HepG2 (cell line): ENCODE results near the gene PEAK3. TPM values are rescaled to one million over a fixed set of nuclear protein-coding genes. Genes with fewer than 3 reads are reported as not detected.

ENCODE experiments used
- E2F1 ChIP-seq: sonication (generic); formaldehyde crosslinking; IDR thresholded peaks from 2 replicates; pipeline ENCODE4 v1.5.0; 2020; ENCODE audit warnings: missing genetic modification reagents
- GTF2F1 ChIP-seq: fragments of 150-350 bp; IDR thresholded peaks from 2 replicates; pipeline ENCODE4 v1.6.1; 2014; ENCODE audit warnings: low read length
- HNRNPL ChIP-seq: fragments of 200-400 bp; formaldehyde crosslinking; IDR thresholded peaks from 2 replicates; pipeline ENCODE4 v1.6.1; 2017; ENCODE audit warnings: mild to moderate bottlenecking, low read depth, low read length
- NR1H2 ChIP-seq: sonication (generic); formaldehyde crosslinking; IDR thresholded peaks from 2 replicates; pipeline ENCODE4 v1.8.1; 2022; ENCODE audit warnings: low read depth, missing genetic modification reagents, borderline replicate concordance
- POLR2A ChIP-seq, 2 experiments: IDR thresholded peaks; 2 replicates each; pipeline ENCODE4 v1.6.1; 2011; ENCODE audit warnings: low read depth in 2 of 2, low read length in 2 of 2, mild to moderate bottlenecking in 1 of 2, moderate library complexity in 1 of 2; ENCODE audit not compliant: insufficient read depth in 1 of 2
- POLR2G ChIP-seq: fragments of 200-400 bp; formaldehyde crosslinking; IDR thresholded peaks from 2 replicates; pipeline ENCODE4 v1.6.1; 2018; ENCODE audit warnings: mild to moderate bottlenecking, low read depth, low read length, moderate library complexity
- ZC3H13 ChIP-seq: sonication (generic); formaldehyde crosslinking; IDR thresholded peaks from 2 replicates; pipeline ENCODE4 v1.8.1; 2023; ENCODE audit warnings: mild to moderate bottlenecking, missing genetic modification reagents, moderate library complexity
- polyA plus RNA-seq, 8 experiments: library from polyadenylated mRNA; depleted of rRNA in 3 of 8; stranded (reverse) in 7 of 8; unstranded in 1 of 8; fragments of >200 nt; fragmentation: Illumina TruSeq in 4 of 8; extraction: Trizol in 4 of 8; gene quantifications; 2 replicates each; pipeline versions ENCODE4 v1.2.1 to v1.2.3, GENCODE V29; 2011 to 2016; ENCODE audit warnings: low read depth in 4 of 8, missing spikeins in 1 of 8, mixed read lengths in 1 of 8; ENCODE audit not compliant: insufficient read depth in 1 of 8
- total RNA-seq, 5 experiments: library from RNA; depleted of rRNA; stranded (reverse); fragments of >200 nt; fragmentation: Illumina TruSeq; extraction: Trizol; gene quantifications; 2 replicates each; pipeline ENCODE4 v1.2.3, GENCODE V29; 2016; ENCODE audit warnings: low read depth in 1 of 5
- TF ChIP-seq, protein P1 (sequence below): sonication (generic); formaldehyde crosslinking; IDR thresholded peaks from 2 replicates; pipeline ENCODE4 v1.4.0; 2020; ENCODE audit warnings: low read depth, mild to moderate bottlenecking, missing genetic modification reagents
- TF ChIP-seq, protein P2 (sequence below), 2 experiments: sonication (generic) in 1 of 2; formaldehyde crosslinking in 1 of 2; IDR thresholded peaks; 2 replicates each; pipeline versions ENCODE4 v1.4.0 to v1.6.1; 2018 to 2020; ENCODE audit warnings: missing genetic modification reagents in 2 of 2, borderline replicate concordance in 1 of 2, low read depth in 1 of 2, mild to moderate bottlenecking in 1 of 2, missing biosample characterization in 1 of 2

Gene PEAK3
- total and polyA plus RNA-seq, 2 of the 13 experiments (the other 11 are each of a cell fraction or from before 2014, with no cell fraction given) = not detected

GRCh38 chr19:2231621-2232221 is 50.3 kb downstream of the PEAK3 start (continued):
- TF ChIP-seq, protein P1, sequence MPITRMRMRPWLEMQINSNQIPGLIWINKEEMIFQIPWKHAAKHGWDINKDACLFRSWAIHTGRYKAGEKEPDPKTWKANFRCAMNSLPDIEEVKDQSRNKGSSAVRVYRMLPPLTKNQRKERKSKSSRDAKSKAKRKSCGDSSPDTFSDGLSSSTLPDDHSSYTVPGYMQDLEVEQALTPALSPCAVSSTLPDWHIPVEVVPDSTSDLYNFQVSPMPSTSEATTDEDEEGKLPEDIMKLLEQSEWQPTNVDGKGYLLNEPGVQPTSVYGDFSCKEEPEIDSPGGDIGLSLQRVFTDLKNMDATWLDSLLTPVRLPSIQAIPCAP = no peak
- TF ChIP-seq, protein P2, sequence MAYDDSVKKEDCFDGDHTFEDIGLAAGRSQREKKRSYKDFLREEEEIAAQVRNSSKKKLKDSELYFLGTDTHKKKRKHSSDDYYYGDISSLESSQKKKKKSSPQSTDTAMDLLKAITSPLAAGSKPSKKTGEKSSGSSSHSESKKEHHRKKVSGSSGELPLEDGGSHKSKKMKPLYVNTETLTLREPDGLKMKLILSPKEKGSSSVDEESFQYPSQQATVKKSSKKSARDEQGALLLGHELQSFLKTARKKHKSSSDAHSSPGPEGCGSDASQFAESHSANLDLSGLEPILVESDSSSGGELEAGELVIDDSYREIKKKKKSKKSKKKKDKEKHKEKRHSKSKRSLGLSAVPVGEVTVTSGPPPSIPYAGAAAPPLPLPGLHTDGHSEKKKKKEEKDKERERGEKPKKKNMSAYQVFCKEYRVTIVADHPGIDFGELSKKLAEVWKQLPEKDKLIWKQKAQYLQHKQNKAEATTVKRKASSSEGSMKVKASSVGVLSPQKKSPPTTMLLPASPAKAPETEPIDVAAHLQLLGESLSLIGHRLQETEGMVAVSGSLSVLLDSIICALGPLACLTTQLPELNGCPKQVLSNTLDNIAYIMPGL (CRISPR knock-in tag; IDR thresholded peaks at IDR 0.05; ENCODE audit: borderline replicate concordance in 1 of 2, low read depth in 1 of 2) = no peak
- peak; percentile 37; the same call in 1 of the 2 replicates for TF ChIP-seq ZC3H13 (CRISPR knock-in tag)
- no peak for TF ChIP-seq NR1H2 (CRISPR knock-in tag)
- no peak for TF ChIP-seq GTF2F1
- peak; percentile 69 for TF ChIP-seq POLR2G
- TF ChIP-seq HNRNPL = 0 out of 2 replicates have a peak, but pooled peaks have one; percentile 50
- TF ChIP-seq POLR2A (IDR thresholded peaks at IDR 0.05; ENCODE audit: insufficient read depth in 1 of 2, low read depth in 2 of 2, low read length in 2 of 2) = peak in 1 of 2 experiments; percentile 18; a peak in 2 of 4 replicates
- no peak for TF ChIP-seq E2F1 (CRISPR knock-in tag)
